CD14-positive monocyte (primary cell): ENCODE results near the gene SETDB1. TPM values are rescaled to one million over a fixed set of nuclear protein-coding genes. Genes with fewer than 3 reads are reported as not detected.
A peak's percentile ranks its signal among the peaks of the same experiment; 100 is the strongest.
"Not testable (repeated sequence)": the region's sequence is repeated elsewhere in the genome, so short reads cannot be mapped to it uniquely, and the experiment has no call there.

ENCODE experiments used
- DNase-seq, 3 donors: peaks; one replicate each; pipeline ENCODE4 v3.0.0-alpha.2; 2011 to 2022
- H2AFZ ChIP-seq: 2 replicates; pipeline ENCODE4 v1.6.0; 2012; ENCODE audit warnings: mild to moderate bottlenecking, low read depth, low read length, inconsistent platforms; ENCODE audit not compliant: insufficient read depth, poor library complexity, severe bottlenecking
- H3K27ac ChIP-seq, 2 donors: 1 replicate in 1 of 2; 2 replicates in 1 of 2; pipeline ENCODE4 v1.5.1; 2012 to 2013; ENCODE audit warnings: low read length in 2 of 2, control low read depth in 1 of 2, inconsistent platforms in 1 of 2, low read depth in 1 of 2, mild to moderate bottlenecking in 1 of 2
- H3K27me3 ChIP-seq, 2 donors: one replicate each; pipeline versions ENCODE4 v1.6.0 to v1.6.1; 2011 to 2013; ENCODE audit warnings: low read length in 2 of 2; ENCODE audit not compliant: control insufficient read depth in 2 of 2, insufficient read depth in 2 of 2
- H3K36me3 ChIP-seq, 2 donors: replicated peaks in 1 of 2; 1 replicate in 1 of 2; 2 replicates in 1 of 2; pipeline versions ENCODE4 v1.5.1 to v1.6.1; 2012 to 2013; ENCODE audit warnings: low read length in 2 of 2, control low read depth in 1 of 2, inconsistent platforms in 1 of 2, mild to moderate bottlenecking in 1 of 2; ENCODE audit not compliant: insufficient read depth in 2 of 2, control insufficient read depth in 1 of 2
- H3K4me1 ChIP-seq, 2 donors: 1 replicate in 1 of 2; 2 replicates in 1 of 2; pipeline versions ENCODE4 v1.5.1 to v1.6.1; 2012 to 2013; ENCODE audit warnings: low read length in 2 of 2, control low read depth in 1 of 2, inconsistent platforms in 1 of 2, mild to moderate bottlenecking in 1 of 2, moderate library complexity in 1 of 2; ENCODE audit not compliant: insufficient read depth in 2 of 2, control insufficient read depth in 1 of 2
- H3K4me2 ChIP-seq: replicated peaks from 2 replicates; pipeline ENCODE3; 2012; ENCODE audit warnings: low read length, moderate library complexity, mild to moderate bottlenecking; ENCODE audit not compliant: poor library complexity, severe bottlenecking; ENCODE audit errors: extremely low read depth
- H3K4me3 ChIP-seq, 3 experiments: fragments of 200-600 bp in 1 of 3; sonication (generic) in 1 of 3; replicated peaks in 1 of 3; 1 replicate in 2 of 3; 2 replicates in 1 of 3; pipeline ENCODE4 v1.5.1; 2011 to 2013; ENCODE audit warnings: low read length in 3 of 3, mild to moderate bottlenecking in 3 of 3, control low read depth in 2 of 3, low read depth in 2 of 3, inconsistent platforms in 1 of 3, moderate library complexity in 1 of 3
- H3K79me2 ChIP-seq: 2 replicates; pipeline ENCODE4 v1.6.0; 2012; ENCODE audit warnings: mild to moderate bottlenecking, control low read depth, inconsistent platforms, low read length, moderate library complexity; ENCODE audit not compliant: insufficient read depth
- H3K9ac ChIP-seq: 2 replicates; pipeline ENCODE4 v1.6.0; 2017; ENCODE audit warnings: low read length, mild to moderate bottlenecking; ENCODE audit not compliant: insufficient read depth, poor library complexity, severe bottlenecking
- H3K9me3 ChIP-seq, 2 donors: replicated peaks in 1 of 2; 1 replicate in 1 of 2; 2 replicates in 1 of 2; pipeline versions ENCODE4 v1.5.1 to v1.6.1; 2012 to 2013; ENCODE audit warnings: low read length in 2 of 2, control low read depth in 1 of 2; ENCODE audit not compliant: control insufficient read depth in 1 of 2, insufficient read depth in 1 of 2
- H4K20me1 ChIP-seq: 2 replicates; pipeline ENCODE4 v1.6.0; 2012; ENCODE audit warnings: mild to moderate bottlenecking, low read length, control low read depth, moderate library complexity; ENCODE audit not compliant: insufficient read depth
- H3K27ac Mint-ChIP-seq, 7 donors: one replicate each; pipeline ENCODE4 v1.8.0; 2020; ENCODE audit warnings: mild to moderate bottlenecking in 7 of 7, mixed read lengths in 7 of 7, moderate library complexity in 6 of 7, inconsistent platforms in 2 of 7
- H3K27me3 Mint-ChIP-seq, 3 donors: one replicate each; pipeline ENCODE4 v1.8.0; 2021 to 2022; ENCODE audit warnings: low read depth in 3 of 3, mild to moderate bottlenecking in 3 of 3, mixed read lengths in 3 of 3, moderate library complexity in 3 of 3, inconsistent platforms in 1 of 3
- H3K36me3 Mint-ChIP-seq, 2 donors: one replicate each; pipeline ENCODE4 v1.8.0; 2020; ENCODE audit warnings: mixed read lengths in 2 of 2, inconsistent platforms in 1 of 2, mild to moderate bottlenecking in 1 of 2
- H3K4me1 Mint-ChIP-seq: one replicate; pipeline ENCODE4 v1.8.0; 2020; ENCODE audit warnings: mild to moderate bottlenecking, mixed read lengths
- H3K4me3 Mint-ChIP-seq, 2 donors: one replicate each; pipeline ENCODE4 v1.8.0; 2020; ENCODE audit warnings: mild to moderate bottlenecking in 2 of 2, mixed read lengths in 2 of 2, moderate library complexity in 1 of 2
- H3K9me3 Mint-ChIP-seq, 7 donors: one replicate each; pipeline ENCODE4 v1.8.0; 2020 to 2022; ENCODE audit warnings: mixed read lengths in 7 of 7, mild to moderate bottlenecking in 6 of 7, moderate library complexity in 6 of 7, inconsistent platforms in 2 of 7
- WGBS: methylation state at CpG from one replicate; pipeline ENCODE4 v1.1.5; 2013; ENCODE audit warnings: missing lambda C conversion rate; ENCODE audit not compliant: insufficient coverage; 5-methylcytosine and 5-hydroxymethylcytosine counted together
- intact Hi-C, 2 donors: fragments of 100-400 bp; cut with micrococcal nuclease; formaldehyde crosslinking; loops; one replicate each; pipeline versions ENCODE4 v1.15.0 to v1.15.1; 2023
- polyA plus RNA-seq, 3 donors: library from polyadenylated mRNA; depleted of rRNA in 1 of 3; unstranded in 2 of 3; stranded (reverse) in 1 of 3; fragments of 300-500 nt in 2 of 3; fragments of >200 nt in 1 of 3; fragmentation: Illumina TruSeq in 2 of 3; gene quantifications; 1 replicate in 2 of 3; 2 replicates in 1 of 3; pipeline ENCODE4 v1.2.3, GENCODE V29; 2012 to 2021
- TF ChIP-seq, protein P1 (sequence below): fragments of 200-600 bp; IDR thresholded peaks from one replicate; pipeline ENCODE4 v1.8.0; 2022; ENCODE audit warnings: antibody characterized with exemption, mild to moderate bottlenecking

Gene SETDB1
- polyA plus RNA-seq, 3 donors: 13.9 to 69.4 (median 15.5) TPM

DNA sequence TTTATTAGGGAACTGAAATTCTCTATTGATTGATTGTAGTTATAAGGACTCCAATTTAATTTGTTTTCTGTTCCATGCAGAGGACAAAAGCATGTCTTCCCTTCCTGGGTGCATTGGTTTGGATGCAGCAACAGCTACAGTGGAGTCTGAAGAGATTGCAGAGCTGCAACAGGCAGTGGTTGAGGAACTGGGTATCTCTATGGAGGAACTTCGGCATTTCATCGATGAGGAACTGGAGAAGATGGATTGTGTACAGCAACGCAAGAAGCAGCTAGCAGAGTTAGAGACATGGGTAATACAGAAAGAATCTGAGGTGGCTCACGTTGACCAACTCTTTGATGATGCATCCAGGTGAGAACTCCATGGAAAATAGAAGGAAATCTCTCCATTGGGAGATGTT is 1.5 kb downstream of the SETDB1 start:
- H3K79me2 ChIP-seq: peaks cover 51% of the 10 kb centered on the region
- peak overlapping the region; percentile 93 for H3K4me2 ChIP-seq
- H3K4me1 ChIP-seq: peaks cover 19 to 27% of the 10 kb centered on the region in 2 donors
- peaks cover 3 to 20% (median 13%) of the 10 kb centered on the region in 7 donors for H3K9me3 Mint-ChIP-seq
- TF ChIP-seq, protein P1, sequence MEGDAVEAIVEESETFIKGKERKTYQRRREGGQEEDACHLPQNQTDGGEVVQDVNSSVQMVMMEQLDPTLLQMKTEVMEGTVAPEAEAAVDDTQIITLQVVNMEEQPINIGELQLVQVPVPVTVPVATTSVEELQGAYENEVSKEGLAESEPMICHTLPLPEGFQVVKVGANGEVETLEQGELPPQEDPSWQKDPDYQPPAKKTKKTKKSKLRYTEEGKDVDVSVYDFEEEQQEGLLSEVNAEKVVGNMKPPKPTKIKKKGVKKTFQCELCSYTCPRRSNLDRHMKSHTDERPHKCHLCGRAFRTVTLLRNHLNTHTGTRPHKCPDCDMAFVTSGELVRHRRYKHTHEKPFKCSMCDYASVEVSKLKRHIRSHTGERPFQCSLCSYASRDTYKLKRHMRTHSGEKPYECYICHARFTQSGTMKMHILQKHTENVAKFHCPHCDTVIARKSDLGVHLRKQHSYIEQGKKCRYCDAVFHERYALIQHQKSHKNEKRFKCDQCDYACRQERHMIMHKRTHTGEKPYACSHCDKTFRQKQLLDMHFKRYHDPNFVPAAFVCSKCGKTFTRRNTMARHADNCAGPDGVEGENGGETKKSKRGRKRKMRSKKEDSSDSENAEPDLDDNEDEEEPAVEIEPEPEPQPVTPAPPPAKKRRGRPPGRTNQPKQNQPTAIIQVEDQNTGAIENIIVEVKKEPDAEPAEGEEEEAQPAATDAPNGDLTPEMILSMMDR: no peak
- H3K27me3 Mint-ChIP-seq: peaks cover 0 to 3% (median 1%) of the 10 kb centered on the region in 3 donors
- H2AFZ ChIP-seq: peak overlapping the region; percentile 9
- H4K20me1 ChIP-seq: peaks cover 11% of the 10 kb centered on the region
- peaks cover 31 to 49% of the 10 kb centered on the region in 2 donors for H3K36me3 Mint-ChIP-seq
- DNase-seq: peak; percentile 26 to 48 (median 45)
- H3K4me1 Mint-ChIP-seq: peaks cover 20% of the 10 kb centered on the region
- peak overlapping the region in 1 of 2 donors; percentile 46 for H3K4me3 Mint-ChIP-seq
- H3K36me3 ChIP-seq: peaks cover 40 to 45% of the 10 kb centered on the region in 2 donors
- no peaks in the 10 kb centered on the region for H3K27me3 ChIP-seq
- H3K9me3 ChIP-seq: peaks cover 10 to 13% of the 10 kb centered on the region in 2 donors
- intact Hi-C loops: loop anchor here (2.0 to 10.0 kb wide), 5 partner anchors 47 to 163 kb away; partner anchors contain the start of genes ARNT (in 1 of the 2), CERS2 (in 1 of the 2), CTSS (in 1 of the 2) and MINDY1 (in 1 of the 2)
- peak overlapping the region in 1 of 3 experiments; percentile 88 for H3K4me3 ChIP-seq
- no peak overlapping the region for H3K9ac ChIP-seq
- WGBS: 10% methylated on average over 4 of the region's 4 CpGs
- peak overlapping the region; percentile 0 to 92 for H3K27ac ChIP-seq
- peak overlapping the region; percentile 47 to 99 (median 99) for H3K27ac Mint-ChIP-seq

GRCh38 chr1:150928286-150928685 is 2.1 kb downstream of the SETDB1 start:
- H3K27ac Mint-ChIP-seq: peak overlapping the region in 4 of 7 donors; percentile 7 to 99 (median 72)
- Histone ChIP-seq H3K27ac (peak overlapping the region in 1 of 2 donors; percentile 92), H3K36me3 (peaks cover 45 to 52% of the 10 kb centered on the region in 2 donors), H3K27me3 (no peaks in the 10 kb centered on the region), H3K9ac (no peak overlapping the region), H3K4me3 (peak overlapping the region in 1 of 3 experiments; percentile 88), H2AFZ (no peak overlapping the region), H3K79me2 (peaks cover 57% of the 10 kb centered on the region), H3K9me3 (peaks cover 10 to 13% of the 10 kb centered on the region in 2 donors), H3K4me2 (no peak overlapping the region), H3K4me1 (peaks cover 19 to 27% of the 10 kb centered on the region in 2 donors), H4K20me1 (peaks cover 17% of the 10 kb centered on the region)
- peaks cover 33 to 56% of the 10 kb centered on the region in 2 donors for H3K36me3 Mint-ChIP-seq
- TF ChIP-seq, protein P1: no peak
- no peak overlapping the region for H3K4me3 Mint-ChIP-seq
- peaks cover 19% of the 10 kb centered on the region for H3K4me1 Mint-ChIP-seq
- H3K27me3 Mint-ChIP-seq: peaks cover 0 to 3% (median 1%) of the 10 kb centered on the region in 3 donors
- no peak for DNase-seq
- H3K9me3 Mint-ChIP-seq: peaks cover 3 to 20% (median 13%) of the 10 kb centered on the region in 7 donors
- WGBS: no CpG with 5 or more reads among the region's 3 CpGs
- intact Hi-C loops: loop anchor here (5.0 to 10.0 kb wide), 4 partner anchors 47 to 163 kb away; partner anchors contain the start of genes CERS2 (in 1 of the 2), CTSS (in 1 of the 2), MINDY1 (in 1 of the 2) and PRUNE1 (in 1 of the 2)

DNA sequence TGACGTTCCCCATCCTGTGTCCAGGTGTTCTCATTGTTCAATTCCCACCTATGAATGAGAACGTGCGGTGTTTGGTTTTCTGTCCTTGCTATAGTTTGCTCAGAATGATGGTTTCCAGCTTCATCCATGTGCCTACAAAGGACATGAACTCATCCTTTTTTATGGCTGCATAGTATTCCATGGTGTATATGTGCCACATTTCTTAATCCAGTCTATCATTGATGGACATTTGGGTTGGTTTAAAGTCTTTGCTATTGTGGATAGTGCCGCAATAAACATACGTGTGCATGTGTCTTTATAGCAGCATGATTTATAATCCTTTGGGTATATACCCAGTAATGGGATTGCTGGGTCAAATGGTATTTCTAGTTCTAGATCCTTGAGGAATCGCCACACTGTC is 2.6 kb downstream of the SETDB1 start:
- Histone ChIP-seq H3K9me3 (peaks cover 10 to 13% of the 10 kb centered on the region in 2 donors), H3K4me1 (peaks cover 19 to 27% of the 10 kb centered on the region in 2 donors), H3K36me3 (peaks cover 45 to 57% of the 10 kb centered on the region in 2 donors), H3K79me2 (peaks cover 62% of the 10 kb centered on the region), H4K20me1 (peaks cover 19% of the 10 kb centered on the region)
- peaks cover 3 to 20% (median 13%) of the 10 kb centered on the region in 7 donors for H3K9me3 Mint-ChIP-seq
- not testable (repeated sequence) for H3K9ac ChIP-seq, H3K27me3 Mint-ChIP-seq, H3K4me3 Mint-ChIP-seq, H3K4me2 ChIP-seq, H2AFZ ChIP-seq, H3K4me3 ChIP-seq, DNase-seq, H3K27ac Mint-ChIP-seq, H3K27me3 ChIP-seq, H3K27ac ChIP-seq
- peaks cover 19% of the 10 kb centered on the region for H3K4me1 Mint-ChIP-seq
- no CpG with 5 or more reads among the region's 6 CpGs for WGBS
- intact Hi-C loops: loop anchor here (5.0 to 10.0 kb wide), 4 partner anchors 46 to 164 kb away; partner anchors contain the start of genes CERS2 (in 1 of the 2), CTSS (in 1 of the 2), MINDY1 (in 1 of the 2) and PRUNE1 (in 1 of the 2)
- peaks cover 33 to 59% of the 10 kb centered on the region in 2 donors for H3K36me3 Mint-ChIP-seq
